ENCODE measurements around the gene ATF5. TPM values are rescaled to one million over a fixed set of nuclear protein-coding genes. Genes with fewer than 3 reads are reported as not detected.

Gene ATF5
- total and polyA plus RNA-seq, 10 of the 15 experiments (the other 5 are each of a cell fraction or from before 2014, with no cell fraction given) = 9.1 to 133 (median 24.0) TPM

DNA sequence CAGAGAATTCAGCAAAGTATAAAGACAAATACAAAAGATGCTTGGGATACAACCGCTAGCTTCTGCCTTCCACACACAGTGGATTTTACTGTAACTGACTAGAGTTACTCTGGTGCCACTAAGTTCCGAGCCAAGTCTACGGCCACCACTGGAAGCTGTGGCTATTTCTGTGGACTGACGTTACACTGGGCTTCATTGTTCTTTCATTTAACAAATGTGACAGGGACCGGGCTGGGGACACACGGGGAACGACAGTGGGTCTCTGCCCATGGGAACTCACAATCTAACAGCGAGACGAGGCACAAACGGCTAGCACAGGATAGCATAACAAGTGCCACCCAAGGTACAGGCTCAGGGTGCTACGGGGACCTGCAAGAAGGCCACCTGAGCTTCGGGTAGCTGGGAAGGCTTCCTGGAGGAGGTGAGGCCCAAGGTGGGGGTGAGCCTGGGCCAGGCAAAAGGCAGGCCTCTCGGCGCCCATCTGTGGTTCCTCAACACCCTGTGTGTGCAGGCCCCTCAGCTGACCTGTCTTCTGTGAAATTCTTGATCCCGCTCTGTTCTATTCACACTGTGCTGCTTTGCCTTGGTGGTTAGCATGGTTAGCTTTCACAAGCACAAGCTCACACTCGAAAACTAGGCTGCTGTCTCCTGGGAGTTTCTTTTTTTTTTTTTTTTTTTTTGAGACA is 22.0 kb upstream of the ATF5 start (continued):
- TF ChIP-seq, protein P1, sequence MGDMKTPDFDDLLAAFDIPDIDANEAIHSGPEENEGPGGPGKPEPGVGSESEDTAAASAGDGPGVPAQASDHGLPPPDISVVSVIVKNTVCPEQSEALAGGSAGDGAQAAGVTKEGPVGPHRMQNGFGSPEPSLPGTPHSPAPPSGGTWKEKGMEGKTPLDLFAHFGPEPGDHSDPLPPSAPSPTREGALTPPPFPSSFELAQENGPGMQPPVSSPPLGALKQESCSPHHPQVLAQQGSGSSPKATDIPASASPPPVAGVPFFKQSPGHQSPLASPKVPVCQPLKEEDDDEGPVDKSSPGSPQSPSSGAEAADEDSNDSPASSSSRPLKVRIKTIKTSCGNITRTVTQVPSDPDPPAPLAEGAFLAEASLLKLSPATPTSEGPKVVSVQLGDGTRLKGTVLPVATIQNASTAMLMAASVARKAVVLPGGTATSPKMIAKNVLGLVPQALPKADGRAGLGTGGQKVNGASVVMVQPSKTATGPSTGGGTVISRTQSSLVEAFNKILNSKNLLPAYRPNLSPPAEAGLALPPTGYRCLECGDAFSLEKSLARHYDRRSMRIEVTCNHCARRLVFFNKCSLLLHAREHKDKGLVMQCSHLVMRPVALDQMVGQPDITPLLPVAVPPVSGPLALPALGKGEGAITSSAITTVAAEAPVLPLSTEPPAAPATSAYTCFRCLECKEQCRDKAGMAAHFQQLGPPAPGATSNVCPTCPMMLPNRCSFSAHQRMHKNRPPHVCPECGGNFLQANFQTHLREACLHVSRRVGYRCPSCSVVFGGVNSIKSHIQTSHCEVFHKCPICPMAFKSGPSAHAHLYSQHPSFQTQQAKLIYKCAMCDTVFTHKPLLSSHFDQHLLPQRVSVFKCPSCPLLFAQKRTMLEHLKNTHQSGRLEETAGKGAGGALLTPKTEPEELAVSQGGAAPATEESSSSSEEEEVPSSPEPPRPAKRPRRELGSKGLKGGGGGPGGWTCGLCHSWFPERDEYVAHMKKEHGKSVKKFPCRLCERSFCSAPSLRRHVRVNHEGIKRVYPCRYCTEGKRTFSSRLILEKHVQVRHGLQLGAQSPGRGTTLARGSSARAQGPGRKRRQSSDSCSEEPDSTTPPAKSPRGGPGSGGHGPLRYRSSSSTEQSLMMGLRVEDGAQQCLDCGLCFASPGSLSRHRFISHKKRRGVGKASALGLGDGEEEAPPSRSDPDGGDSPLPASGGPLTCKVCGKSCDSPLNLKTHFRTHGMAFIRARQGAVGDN (IDR thresholded peaks at IDR 0.05) = peak; percentile 68
- TF ChIP-seq, protein P2, sequence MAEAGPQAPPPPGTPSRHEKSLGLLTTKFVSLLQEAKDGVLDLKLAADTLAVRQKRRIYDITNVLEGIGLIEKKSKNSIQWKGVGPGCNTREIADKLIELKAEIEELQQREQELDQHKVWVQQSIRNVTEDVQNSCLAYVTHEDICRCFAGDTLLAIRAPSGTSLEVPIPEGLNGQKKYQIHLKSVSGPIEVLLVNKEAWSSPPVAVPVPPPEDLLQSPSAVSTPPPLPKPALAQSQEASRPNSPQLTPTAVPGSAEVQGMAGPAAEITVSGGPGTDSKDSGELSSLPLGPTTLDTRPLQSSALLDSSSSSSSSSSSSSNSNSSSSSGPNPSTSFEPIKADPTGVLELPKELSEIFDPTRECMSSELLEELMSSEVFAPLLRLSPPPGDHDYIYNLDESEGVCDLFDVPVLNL (IDR thresholded peaks at IDR 0.05; ENCODE audit: low read depth, low read length) = no peak
- TF ChIP-seq MYB (IDR thresholded peaks at IDR 0.05; ENCODE audit: borderline replicate concordance, low read depth, low read length) (no peak), ATF7 (IDR thresholded peaks at IDR 0.05; ENCODE audit: low read depth) (peak; percentile 46; the same call in 1 of the 2 replicates), CHD2 (IDR thresholded peaks at IDR 0.05; ENCODE audit: borderline replicate concordance, low read depth, low read length) (no peak), FOS (IDR thresholded peaks at IDR 0.05; ENCODE audit: borderline replicate concordance, extremely low read depth, insufficient read length) (no peak), BHLHE40 (IDR thresholded peaks at IDR 0.05; ENCODE audit: borderline replicate concordance in 1 of 2, low read depth in 2 of 2, low read length in 1 of 2) (peak; percentile 40 to 52; a peak in 2 of 4 replicates), CBX3 (IDR thresholded peaks at IDR 0.05; ENCODE audit: borderline replicate concordance, low read depth) (no peak), STAT3 (IDR thresholded peaks at IDR 0.05; ENCODE audit: low read depth, low read length) (0 out of 2 replicates have a peak, but pooled peaks have one; percentile 27), IKZF1 (conservative IDR thresholded peaks at IDR 0.05) (peak; percentile 17; the same call in 1 of the 2 replicates), SRF (IDR thresholded peaks at IDR 0.05; ENCODE audit: low read depth in 2 of 2, low read length in 2 of 2) (no peak), POLR2A (IDR thresholded peaks at IDR 0.05; ENCODE audit: low read depth, low read length) (peak; percentile 54; the same call in 1 of the 2 replicates)
- TF ChIP-seq, protein P3, sequence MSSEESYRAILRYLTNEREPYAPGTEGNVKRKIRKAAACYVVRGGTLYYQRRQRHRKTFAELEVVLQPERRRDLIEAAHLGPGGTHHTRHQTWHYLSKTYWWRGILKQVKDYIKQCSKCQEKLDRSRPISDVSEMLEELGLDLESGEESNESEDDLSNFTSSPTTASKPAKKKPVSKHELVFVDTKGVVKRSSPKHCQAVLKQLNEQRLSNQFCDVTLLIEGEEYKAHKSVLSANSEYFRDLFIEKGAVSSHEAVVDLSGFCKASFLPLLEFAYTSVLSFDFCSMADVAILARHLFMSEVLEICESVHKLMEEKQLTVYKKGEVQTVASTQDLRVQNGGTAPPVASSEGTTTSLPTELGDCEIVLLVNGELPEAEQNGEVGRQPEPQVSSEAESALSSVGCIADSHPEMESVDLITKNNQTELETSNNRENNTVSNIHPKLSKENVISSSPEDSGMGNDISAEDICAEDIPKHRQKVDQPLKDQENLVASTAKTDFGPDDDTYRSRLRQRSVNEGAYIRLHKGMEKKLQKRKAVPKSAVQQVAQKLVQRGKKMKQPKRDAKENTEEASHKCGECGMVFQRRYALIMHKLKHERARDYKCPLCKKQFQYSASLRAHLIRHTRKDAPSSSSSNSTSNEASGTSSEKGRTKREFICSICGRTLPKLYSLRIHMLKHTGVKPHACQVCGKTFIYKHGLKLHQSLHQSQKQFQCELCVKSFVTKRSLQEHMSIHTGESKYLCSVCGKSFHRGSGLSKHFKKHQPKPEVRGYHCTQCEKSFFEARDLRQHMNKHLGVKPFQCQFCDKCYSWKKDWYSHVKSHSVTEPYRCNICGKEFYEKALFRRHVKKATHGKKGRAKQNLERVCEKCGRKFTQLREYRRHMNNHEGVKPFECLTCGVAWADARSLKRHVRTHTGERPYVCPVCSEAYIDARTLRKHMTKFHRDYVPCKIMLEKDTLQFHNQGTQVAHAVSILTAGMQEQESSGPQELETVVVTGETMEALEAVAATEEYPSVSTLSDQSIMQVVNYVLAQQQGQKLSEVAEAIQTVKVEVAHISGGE (CRISPR knock-in tag; IDR thresholded peaks at IDR 0.05) = no peak
- TF ChIP-seq, protein P4, sequence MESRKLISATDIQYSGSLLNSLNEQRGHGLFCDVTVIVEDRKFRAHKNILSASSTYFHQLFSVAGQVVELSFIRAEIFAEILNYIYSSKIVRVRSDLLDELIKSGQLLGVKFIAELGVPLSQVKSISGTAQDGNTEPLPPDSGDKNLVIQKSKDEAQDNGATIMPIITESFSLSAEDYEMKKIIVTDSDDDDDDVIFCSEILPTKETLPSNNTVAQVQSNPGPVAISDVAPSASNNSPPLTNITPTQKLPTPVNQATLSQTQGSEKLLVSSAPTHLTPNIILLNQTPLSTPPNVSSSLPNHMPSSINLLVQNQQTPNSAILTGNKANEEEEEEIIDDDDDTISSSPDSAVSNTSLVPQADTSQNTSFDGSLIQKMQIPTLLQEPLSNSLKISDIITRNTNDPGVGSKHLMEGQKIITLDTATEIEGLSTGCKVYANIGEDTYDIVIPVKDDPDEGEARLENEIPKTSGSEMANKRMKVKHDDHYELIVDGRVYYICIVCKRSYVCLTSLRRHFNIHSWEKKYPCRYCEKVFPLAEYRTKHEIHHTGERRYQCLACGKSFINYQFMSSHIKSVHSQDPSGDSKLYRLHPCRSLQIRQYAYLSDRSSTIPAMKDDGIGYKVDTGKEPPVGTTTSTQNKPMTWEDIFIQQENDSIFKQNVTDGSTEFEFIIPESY (IDR thresholded peaks at IDR 0.05) = no peak
- TF ChIP-seq, protein P5, sequence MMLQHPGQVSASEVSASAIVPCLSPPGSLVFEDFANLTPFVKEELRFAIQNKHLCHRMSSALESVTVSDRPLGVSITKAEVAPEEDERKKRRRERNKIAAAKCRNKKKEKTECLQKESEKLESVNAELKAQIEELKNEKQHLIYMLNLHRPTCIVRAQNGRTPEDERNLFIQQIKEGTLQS (IDR thresholded peaks at IDR 0.05; ENCODE audit: borderline replicate concordance, extremely low read depth, low read depth, low read length) = no peak
